Measurements from ENCODE around the gene YJEFN3. TPM values are rescaled to one million over a fixed set of nuclear protein-coding genes. Genes with fewer than 3 reads are reported as not detected.

YJEFN3 gene
- total and polyA plus RNA-seq, 4 donors = 0.77 to 4.7 (median 3.8) TPM

GRCh38 chr19:19517235-19517619 lies 11.5 kb upstream of the YJEFN3 start:
- ATAC-seq (ENCODE audit: insufficient read depth, low FRiP score) = no peak
- peaks cover 0 to 10% (median 3%) of the 10 kb centered on the region in 4 donors for H3K36me3 ChIP-seq (ENCODE audit: control insufficient read depth in 4 of 4, insufficient read depth in 4 of 4, low read length in 4 of 4)
- WGBS, 2 donors = 87 to 92% methylated on average over 10 of the region's 10 CpGs
- H3K4me3 ChIP-seq = no peak overlapping the region
- TF ChIP-seq, protein P1, sequence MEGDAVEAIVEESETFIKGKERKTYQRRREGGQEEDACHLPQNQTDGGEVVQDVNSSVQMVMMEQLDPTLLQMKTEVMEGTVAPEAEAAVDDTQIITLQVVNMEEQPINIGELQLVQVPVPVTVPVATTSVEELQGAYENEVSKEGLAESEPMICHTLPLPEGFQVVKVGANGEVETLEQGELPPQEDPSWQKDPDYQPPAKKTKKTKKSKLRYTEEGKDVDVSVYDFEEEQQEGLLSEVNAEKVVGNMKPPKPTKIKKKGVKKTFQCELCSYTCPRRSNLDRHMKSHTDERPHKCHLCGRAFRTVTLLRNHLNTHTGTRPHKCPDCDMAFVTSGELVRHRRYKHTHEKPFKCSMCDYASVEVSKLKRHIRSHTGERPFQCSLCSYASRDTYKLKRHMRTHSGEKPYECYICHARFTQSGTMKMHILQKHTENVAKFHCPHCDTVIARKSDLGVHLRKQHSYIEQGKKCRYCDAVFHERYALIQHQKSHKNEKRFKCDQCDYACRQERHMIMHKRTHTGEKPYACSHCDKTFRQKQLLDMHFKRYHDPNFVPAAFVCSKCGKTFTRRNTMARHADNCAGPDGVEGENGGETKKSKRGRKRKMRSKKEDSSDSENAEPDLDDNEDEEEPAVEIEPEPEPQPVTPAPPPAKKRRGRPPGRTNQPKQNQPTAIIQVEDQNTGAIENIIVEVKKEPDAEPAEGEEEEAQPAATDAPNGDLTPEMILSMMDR (IDR thresholded peaks at IDR 0.05; ENCODE audit: control extremely low read depth, extremely low read depth) = no peak
- no peak overlapping the region for H3K9ac ChIP-seq (ENCODE audit: insufficient read depth in 1 of 2, low read length in 2 of 2)
- peaks cover 0 to 2% (median 0%) of the 10 kb centered on the region in 4 donors for H3K9me3 ChIP-seq (ENCODE audit: control insufficient read depth in 4 of 4, insufficient read depth in 3 of 4, low read length in 3 of 4)
- H3K27me3 ChIP-seq (ENCODE audit: control insufficient read depth in 3 of 3, insufficient read depth in 3 of 3, low read length in 2 of 3) = no peaks in the 10 kb centered on the region
- H3K27ac ChIP-seq (ENCODE audit: low read depth in 1 of 2, low read length in 1 of 2) = no peak overlapping the region
- no peak for DNase-seq
- H3K4me1 ChIP-seq (ENCODE audit: control insufficient read depth in 5 of 5, insufficient read depth in 5 of 5, low read length in 5 of 5) = peaks cover 0 to 9% (median 6%) of the 10 kb centered on the region in 5 donors

GRCh38 chr19:19520989-19521388 lies 7.7 kb upstream of the YJEFN3 start:
- Histone ChIP-seq H3K36me3 (ENCODE audit: control insufficient read depth in 4 of 4, insufficient read depth in 4 of 4, low read length in 4 of 4) (peaks cover 0 to 16% (median 6%) of the 10 kb centered on the region in 4 donors), H3K27ac (ENCODE audit: low read depth in 1 of 2, low read length in 1 of 2) (no peak overlapping the region), H3K27me3 (ENCODE audit: control insufficient read depth in 3 of 3, insufficient read depth in 3 of 3, low read length in 2 of 3) (no peaks in the 10 kb centered on the region), H3K4me1 (ENCODE audit: control insufficient read depth in 5 of 5, insufficient read depth in 5 of 5, low read length in 5 of 5) (peaks cover 0 to 6% (median 1%) of the 10 kb centered on the region in 5 donors), H3K4me3 (no peak overlapping the region), H3K9ac (ENCODE audit: insufficient read depth in 1 of 2, low read length in 2 of 2) (no peak overlapping the region), H3K9me3 (ENCODE audit: control insufficient read depth in 4 of 4, insufficient read depth in 3 of 4, low read length in 3 of 4) (no peaks in the 10 kb centered on the region)
- DNase-seq (no peak), ATAC-seq (ENCODE audit: insufficient read depth, low FRiP score) (no peak)
- TF ChIP-seq, protein P1 (IDR thresholded peaks at IDR 0.05; ENCODE audit: control extremely low read depth, extremely low read depth) = no peak
- 80 to 81% methylated on average over 6 of the region's 6 CpGs for WGBS, 2 donors

GRCh38 chr19:19523177-19523576 lies 5.5 kb upstream of the YJEFN3 start:
- WGBS, 2 donors = 82 to 92% methylated on average over 3 of the region's 3 CpGs
- no peaks in the 10 kb centered on the region for H3K27me3 ChIP-seq (ENCODE audit: control insufficient read depth in 3 of 3, insufficient read depth in 3 of 3, low read length in 2 of 3)
- no peaks in the 10 kb centered on the region for H3K4me1 ChIP-seq (ENCODE audit: control insufficient read depth in 5 of 5, insufficient read depth in 5 of 5, low read length in 5 of 5)
- ATAC-seq (ENCODE audit: insufficient read depth, low FRiP score) (no peak), DNase-seq (no peak)
- no peaks in the 10 kb centered on the region for H3K9me3 ChIP-seq (ENCODE audit: control insufficient read depth in 4 of 4, insufficient read depth in 3 of 4, low read length in 3 of 4)
- no peak overlapping the region for H3K4me3 ChIP-seq
- no peak overlapping the region for H3K27ac ChIP-seq (ENCODE audit: low read depth in 1 of 2, low read length in 1 of 2)
- peaks cover 2 to 32% (median 6%) of the 10 kb centered on the region in 4 donors for H3K36me3 ChIP-seq (ENCODE audit: control insufficient read depth in 4 of 4, insufficient read depth in 4 of 4, low read length in 4 of 4)
- no peak overlapping the region for H3K9ac ChIP-seq (ENCODE audit: insufficient read depth in 1 of 2, low read length in 2 of 2)
- TF ChIP-seq, protein P1 (IDR thresholded peaks at IDR 0.05; ENCODE audit: control extremely low read depth, extremely low read depth) = no peak

DNA sequence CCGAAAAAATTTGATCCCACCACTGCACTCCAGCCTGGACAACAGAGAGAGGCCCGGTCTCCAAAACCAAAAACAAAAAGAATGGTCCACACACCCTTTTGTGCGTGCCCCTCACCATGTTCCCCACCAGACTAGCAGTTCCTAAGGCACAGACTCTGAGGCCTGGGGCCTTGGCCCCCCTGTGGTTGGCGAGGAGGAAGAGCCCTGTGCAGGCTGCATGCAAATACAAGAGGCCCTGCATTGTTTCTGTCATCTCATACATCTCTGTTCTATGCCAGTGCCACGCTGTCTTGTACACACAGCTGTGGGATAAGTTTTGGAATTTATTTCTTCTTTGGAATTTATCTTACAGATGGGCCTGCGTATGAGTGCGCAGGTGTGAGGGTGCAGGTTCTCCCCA lies 4.7 kb upstream of the YJEFN3 start:
- TF ChIP-seq, protein P1 (IDR thresholded peaks at IDR 0.05; ENCODE audit: control extremely low read depth, extremely low read depth) = no peak
- no peak overlapping the region for H3K9ac ChIP-seq (ENCODE audit: insufficient read depth in 1 of 2, low read length in 2 of 2)
- H3K9me3 ChIP-seq (ENCODE audit: control insufficient read depth in 4 of 4, insufficient read depth in 3 of 4, low read length in 3 of 4) = no peaks in the 10 kb centered on the region
- peaks cover 2 to 38% (median 5%) of the 10 kb centered on the region in 4 donors for H3K36me3 ChIP-seq (ENCODE audit: control insufficient read depth in 4 of 4, insufficient read depth in 4 of 4, low read length in 4 of 4)
- H3K27ac ChIP-seq (ENCODE audit: low read depth in 1 of 2, low read length in 1 of 2) = no peak overlapping the region
- DNase-seq (no peak), ATAC-seq (ENCODE audit: insufficient read depth, low FRiP score) (no peak)
- no peaks in the 10 kb centered on the region for H3K4me1 ChIP-seq (ENCODE audit: control insufficient read depth in 5 of 5, insufficient read depth in 5 of 5, low read length in 5 of 5)
- no peaks in the 10 kb centered on the region for H3K27me3 ChIP-seq (ENCODE audit: control insufficient read depth in 3 of 3, insufficient read depth in 3 of 3, low read length in 2 of 3)
- WGBS, 2 donors = 81 to 89% methylated on average over 7 of the region's 7 CpGs
- H3K4me3 ChIP-seq = no peak overlapping the region
